ENCODE data around the gene PHACTR1.

PHACTR1 gene

GRCh38 chr6:13045676-13046075 lies 329.1 kb downstream of the PHACTR1 start (continued):
- TF ChIP-seq OSR1 (CRISPR knock-in tag; IDR thresholded peaks at IDR 0.05) (no peak), TOX (CRISPR knock-in tag; IDR thresholded peaks at IDR 0.05; ENCODE audit: borderline replicate concordance) (no peak), ESRRG (CRISPR knock-in tag; IDR thresholded peaks at IDR 0.05) (no peak), BACH2 (CRISPR knock-in tag; IDR thresholded peaks at IDR 0.05; ENCODE audit: borderline replicate concordance) (no peak), CSDC2 (CRISPR knock-in tag; IDR thresholded peaks at IDR 0.05) (no peak), CSRNP3 (CRISPR knock-in tag; IDR thresholded peaks at IDR 0.05) (no peak), PPARA (CRISPR knock-in tag; IDR thresholded peaks at IDR 0.05; ENCODE audit: borderline replicate concordance) (no peak), TCF4 (CRISPR knock-in tag; IDR thresholded peaks at IDR 0.05; ENCODE audit: borderline replicate concordance) (no peak)

- TF ChIP-seq CSDC2 (CRISPR knock-in tag; IDR thresholded peaks at IDR 0.05) (no peak), ZNF8 (CRISPR knock-in tag; IDR thresholded peaks at IDR 0.05) (no peak), CSRNP3 (CRISPR knock-in tag; IDR thresholded peaks at IDR 0.05) (no peak), ZNF70 (CRISPR knock-in tag; IDR thresholded peaks at IDR 0.05) (no peak), TSHZ2 (CRISPR knock-in tag; IDR thresholded peaks at IDR 0.05) (no peak), GLIS3 (CRISPR knock-in tag; IDR thresholded peaks at IDR 0.05) (no peak), TCF4 (CRISPR knock-in tag; IDR thresholded peaks at IDR 0.05; ENCODE audit: borderline replicate concordance) (no peak), OSR1 (CRISPR knock-in tag; IDR thresholded peaks at IDR 0.05) (no peak), ISL1 (CRISPR knock-in tag; IDR thresholded peaks at IDR 0.05) (no peak)
- TF ChIP-seq, protein P1, sequence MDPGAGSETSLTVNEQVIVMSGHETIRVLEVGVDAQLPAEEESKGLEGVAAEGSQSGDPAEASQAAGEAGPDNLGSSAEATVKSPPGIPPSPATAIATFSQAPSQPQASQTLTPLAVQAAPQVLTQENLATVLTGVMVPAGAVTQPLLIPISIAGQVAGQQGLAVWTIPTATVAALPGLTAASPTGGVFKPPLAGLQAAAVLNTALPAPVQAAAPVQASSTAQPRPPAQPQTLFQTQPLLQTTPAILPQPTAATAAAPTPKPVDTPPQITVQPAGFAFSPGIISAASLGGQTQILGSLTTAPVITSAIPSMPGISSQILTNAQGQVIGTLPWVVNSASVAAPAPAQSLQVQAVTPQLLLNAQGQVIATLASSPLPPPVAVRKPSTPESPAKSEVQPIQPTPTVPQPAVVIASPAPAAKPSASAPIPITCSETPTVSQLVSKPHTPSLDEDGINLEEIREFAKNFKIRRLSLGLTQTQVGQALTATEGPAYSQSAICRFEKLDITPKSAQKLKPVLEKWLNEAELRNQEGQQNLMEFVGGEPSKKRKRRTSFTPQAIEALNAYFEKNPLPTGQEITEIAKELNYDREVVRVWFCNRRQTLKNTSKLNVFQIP (CRISPR knock-in tag; IDR thresholded peaks at IDR 0.05; ENCODE audit: borderline replicate concordance, low read depth): no peak
- ATAC-seq: no peak
These were observed 329.5 kb downstream of the PHACTR1 start for GRCh38 chr6:13046084-13046483.

- TF ChIP-seq, protein P2, sequence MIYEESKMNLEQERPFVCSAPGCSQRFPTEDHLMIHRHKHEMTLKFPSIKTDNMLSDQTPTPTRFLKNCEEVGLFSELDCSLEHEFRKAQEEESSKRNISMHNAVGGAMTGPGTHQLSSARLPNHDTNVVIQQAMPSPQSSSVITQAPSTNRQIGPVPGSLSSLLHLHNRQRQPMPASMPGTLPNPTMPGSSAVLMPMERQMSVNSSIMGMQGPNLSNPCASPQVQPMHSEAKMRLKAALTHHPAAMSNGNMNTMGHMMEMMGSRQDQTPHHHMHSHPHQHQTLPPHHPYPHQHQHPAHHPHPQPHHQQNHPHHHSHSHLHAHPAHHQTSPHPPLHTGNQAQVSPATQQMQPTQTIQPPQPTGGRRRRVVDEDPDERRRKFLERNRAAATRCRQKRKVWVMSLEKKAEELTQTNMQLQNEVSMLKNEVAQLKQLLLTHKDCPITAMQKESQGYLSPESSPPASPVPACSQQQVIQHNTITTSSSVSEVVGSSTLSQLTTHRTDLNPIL (CRISPR knock-in tag; IDR thresholded peaks at IDR 0.05; ENCODE audit: low read depth): no peak
- no peak for TF ChIP-seq RARB (CRISPR knock-in tag; IDR thresholded peaks at IDR 0.05)
- TF ChIP-seq GLIS3 (CRISPR knock-in tag; IDR thresholded peaks at IDR 0.05): no peak
- no peak for TF ChIP-seq ZNF565 (CRISPR knock-in tag; conservative IDR thresholded peaks at IDR 0.05; ENCODE audit: low read depth)
- TF ChIP-seq ZFP30 (CRISPR knock-in tag; IDR thresholded peaks at IDR 0.05): no peak
- no peak for TF ChIP-seq BACH2 (CRISPR knock-in tag; IDR thresholded peaks at IDR 0.05; ENCODE audit: borderline replicate concordance)
- TF ChIP-seq CSDC2 (CRISPR knock-in tag; IDR thresholded peaks at IDR 0.05): no peak
- TF ChIP-seq OSR1 (CRISPR knock-in tag; IDR thresholded peaks at IDR 0.05): no peak
- no peak for TF ChIP-seq ZFP3 (CRISPR knock-in tag; IDR thresholded peaks at IDR 0.05)
- no peak for TF ChIP-seq ARNTL (CRISPR knock-in tag; IDR thresholded peaks at IDR 0.05; ENCODE audit: borderline replicate concordance, low read depth)
- TF ChIP-seq ZNF8 (CRISPR knock-in tag; IDR thresholded peaks at IDR 0.05): no peak
- TF ChIP-seq ESRRG (CRISPR knock-in tag; IDR thresholded peaks at IDR 0.05): no peak
- TF ChIP-seq ISL1 (CRISPR knock-in tag; IDR thresholded peaks at IDR 0.05): no peak
- no peak for TF ChIP-seq TOX (CRISPR knock-in tag; IDR thresholded peaks at IDR 0.05; ENCODE audit: borderline replicate concordance)
- TF ChIP-seq TSHZ2 (CRISPR knock-in tag; IDR thresholded peaks at IDR 0.05): no peak
- TF ChIP-seq, protein P1 (CRISPR knock-in tag; IDR thresholded peaks at IDR 0.05; ENCODE audit: borderline replicate concordance, low read depth): no peak
- no peak for TF ChIP-seq CSRNP3 (CRISPR knock-in tag; IDR thresholded peaks at IDR 0.05)
- no peak for TF ChIP-seq ZC3H10 (CRISPR knock-in tag; IDR thresholded peaks at IDR 0.05)
- TF ChIP-seq PPARA (CRISPR knock-in tag; IDR thresholded peaks at IDR 0.05; ENCODE audit: borderline replicate concordance): no peak
- no peak for ATAC-seq
These were observed 331.5 kb downstream of the PHACTR1 start for GRCh38 chr6:13048113-13048512.

Data from SK-N-SH treated with all-trans-retinoic acid at 6 μM for 48 hours (cell line).